ENCODE data around the gene TCEAL4.

Gene TCEAL4

DNA sequence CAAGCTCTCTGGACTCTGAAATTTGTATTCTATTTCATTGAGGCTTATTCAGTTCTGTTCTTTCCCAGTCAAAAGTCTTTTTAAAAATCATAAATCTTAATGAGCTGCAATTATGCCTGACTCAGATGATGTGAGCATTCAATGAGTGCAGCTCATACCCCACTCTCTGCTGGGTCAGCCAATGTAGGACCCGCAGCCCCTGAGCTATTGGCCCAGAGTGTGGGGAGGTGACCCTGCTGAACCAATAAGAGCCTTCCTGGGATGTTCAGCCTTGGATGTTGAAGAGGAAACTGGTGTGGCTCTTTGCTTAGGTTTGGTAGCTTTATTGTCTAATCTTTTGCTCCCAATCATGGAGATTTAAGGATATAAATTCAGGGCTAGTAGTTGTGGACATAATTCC, 12.1 kb upstream of the TCEAL4 start:
- Histone ChIP-seq H3K9me2 (replicated peaks; ENCODE audit: low read depth, low read length) (no peaks in the 10 kb centered on the region), H4K20me1 (ENCODE audit: insufficient read depth, low read length, poor library complexity, severe bottlenecking) (no peaks in the 10 kb centered on the region), H3K4me1 (ENCODE audit: insufficient read depth, low read length, poor library complexity, severe bottlenecking) (no peaks in the 10 kb centered on the region), H3K27me3 (ENCODE audit: insufficient read depth, low read length, poor library complexity, severe bottlenecking) (no peaks in the 10 kb centered on the region), H2AFZ (ENCODE audit: low read length) (no peak overlapping the region), H3K4me3 (ENCODE audit: low read length, poor library complexity, severe bottlenecking) (no peak overlapping the region), H3K36me3 (ENCODE audit: insufficient read depth, low read length) (no peaks in the 10 kb centered on the region), H3F3A (ENCODE audit: low read depth) (no peaks in the 10 kb centered on the region), H3K4me2 (ENCODE audit: low read depth, low read length, poor library complexity, severe bottlenecking) (no peak overlapping the region), H3K9ac (ENCODE audit: low read depth, low read length, poor library complexity, severe bottlenecking) (no peak overlapping the region), H3K79me2 (ENCODE audit: insufficient read depth, low read length) (no peaks in the 10 kb centered on the region), H3K9me3 (ENCODE audit: insufficient read depth, low read depth, low read length) (no peaks in the 10 kb centered on the region)
- TF ChIP-seq CTCF (conservative IDR thresholded peaks at IDR 0.05; ENCODE audit: low read length) (no peak), EZH2phosphoT487 (IDR thresholded peaks at IDR 0.05; ENCODE audit: borderline replicate concordance) (no peak)

- Histone ChIP-seq H3K9me3 (ENCODE audit: insufficient read depth, low read depth, low read length) (no peaks in the 10 kb centered on the region), H3K36me3 (ENCODE audit: insufficient read depth, low read length) (no peaks in the 10 kb centered on the region), H3K4me2 (ENCODE audit: low read depth, low read length, poor library complexity, severe bottlenecking) (peak overlapping the region; percentile 79), H3K9ac (ENCODE audit: low read depth, low read length, poor library complexity, severe bottlenecking) (peak overlapping the region; percentile 78), H3K9me2 (replicated peaks; ENCODE audit: low read depth, low read length) (no peaks in the 10 kb centered on the region), H4K20me1 (ENCODE audit: insufficient read depth, low read length, poor library complexity, severe bottlenecking) (no peaks in the 10 kb centered on the region), H3K4me1 (ENCODE audit: insufficient read depth, low read length, poor library complexity, severe bottlenecking) (peaks cover 12% of the 10 kb centered on the region), H2AFZ (ENCODE audit: low read length) (no peak overlapping the region), H3K4me3 (ENCODE audit: low read length, poor library complexity, severe bottlenecking) (peak overlapping the region; percentile 91), H3F3A (ENCODE audit: low read depth) (no peaks in the 10 kb centered on the region), H3K27me3 (ENCODE audit: insufficient read depth, low read length, poor library complexity, severe bottlenecking) (no peaks in the 10 kb centered on the region), H3K79me2 (ENCODE audit: insufficient read depth, low read length) (no peaks in the 10 kb centered on the region; the same call in 1 of the 2 replicates)
- TF ChIP-seq EZH2phosphoT487 (IDR thresholded peaks at IDR 0.05; ENCODE audit: borderline replicate concordance) (no peak), CTCF (conservative IDR thresholded peaks at IDR 0.05; ENCODE audit: low read length) (no peak)
Observed at GRCh38 chrX:103584596-103584995, 719 bp upstream of the TCEAL4 start.

GRCh38 chrX:103586314-103586646, 965 bp downstream of the TCEAL4 start:
- Histone ChIP-seq H3K36me3 (ENCODE audit: insufficient read depth, low read length) (no peaks in the 10 kb centered on the region), H3F3A (ENCODE audit: low read depth) (no peaks in the 10 kb centered on the region), H4K20me1 (ENCODE audit: insufficient read depth, low read length, poor library complexity, severe bottlenecking) (no peaks in the 10 kb centered on the region), H3K4me3 (ENCODE audit: low read length, poor library complexity, severe bottlenecking) (peak overlapping the region; percentile 91), H3K9me3 (ENCODE audit: insufficient read depth, low read depth, low read length) (no peaks in the 10 kb centered on the region), H3K9me2 (replicated peaks; ENCODE audit: low read depth, low read length) (no peaks in the 10 kb centered on the region), H3K9ac (ENCODE audit: low read depth, low read length, poor library complexity, severe bottlenecking) (peak overlapping the region; percentile 78), H3K79me2 (ENCODE audit: insufficient read depth, low read length) (no peaks in the 10 kb centered on the region; the same call in 1 of the 2 replicates), H3K27me3 (ENCODE audit: insufficient read depth, low read length, poor library complexity, severe bottlenecking) (no peaks in the 10 kb centered on the region), H2AFZ (ENCODE audit: low read length) (no peak overlapping the region), H3K4me2 (ENCODE audit: low read depth, low read length, poor library complexity, severe bottlenecking) (peak overlapping the region; percentile 80), H3K4me1 (ENCODE audit: insufficient read depth, low read length, poor library complexity, severe bottlenecking) (peaks cover 12% of the 10 kb centered on the region)
- TF ChIP-seq EZH2phosphoT487 (IDR thresholded peaks at IDR 0.05; ENCODE audit: borderline replicate concordance) = no peak
- no peak for TF ChIP-seq CTCF (conservative IDR thresholded peaks at IDR 0.05; ENCODE audit: low read length)

Measured in Loucy (cell line).